CD4-positive, alpha-beta T cell treated with Interleukin-6 at 100 ng/mL for 8 hours (primary cell): Measurements from ENCODE around the gene RHEX.

ENCODE experiments used
- DNase-seq: peaks from one replicate; pipeline ENCODE4 v3.0.0-alpha.2; 2020; ENCODE audit warnings: mixed read lengths, low spot score

Gene RHEX

GRCh38 chr1:206094024-206094423, 41.1 kb downstream of the RHEX start:
- DNase-seq, result no peak

DNA sequence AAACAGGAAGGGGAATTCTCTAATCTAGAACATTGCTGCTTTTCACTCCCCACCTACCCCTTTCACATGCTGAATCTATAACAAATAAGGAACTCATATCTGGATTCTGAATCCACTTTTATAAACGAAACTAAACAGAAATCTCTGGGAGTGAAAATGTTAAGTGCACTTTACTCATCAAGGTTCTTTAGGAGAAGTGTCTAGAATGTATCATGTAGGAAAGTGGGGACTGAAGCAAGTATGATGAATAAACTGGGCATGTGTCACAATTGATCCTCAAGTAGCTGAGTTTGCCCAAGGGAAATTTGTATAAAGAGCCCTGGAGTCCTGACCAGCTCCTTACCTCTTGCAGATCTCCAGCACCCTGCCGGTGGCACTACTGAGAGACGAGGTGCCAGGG, 44.4 kb downstream of the RHEX start:
- no peak for DNase-seq

- DNase-seq, result no peak
Measured at GRCh38 chr1:206098242-206098919, 45.4 kb downstream of the RHEX start.

DNA sequence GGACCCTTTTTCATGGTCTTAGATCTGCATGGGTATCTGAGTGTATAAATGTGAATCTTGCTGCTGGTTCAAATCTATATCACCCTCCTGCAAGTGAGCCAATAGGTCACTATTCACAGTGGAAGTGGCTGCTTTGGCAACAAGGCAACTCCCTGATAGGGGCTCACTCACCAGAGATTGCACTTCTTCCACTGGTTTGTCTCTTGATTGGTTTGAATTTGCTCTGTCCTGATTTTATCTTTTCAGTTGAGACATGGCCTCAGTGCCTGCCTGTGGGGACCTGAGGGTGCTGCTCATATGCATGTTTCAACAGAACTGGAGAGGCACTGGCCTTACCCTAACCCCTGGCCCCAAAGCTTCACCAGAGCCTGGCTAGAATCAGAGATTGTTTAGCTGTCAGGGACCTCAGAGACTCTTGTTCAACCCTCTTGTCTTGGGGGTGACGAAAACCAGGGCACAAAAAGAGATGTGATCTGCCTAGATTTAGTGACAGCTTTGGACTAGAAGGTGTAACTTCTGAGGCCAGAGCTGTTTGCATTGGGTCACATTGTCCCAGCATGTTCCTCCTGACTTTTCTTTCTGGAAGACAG, 47.3 kb downstream of the RHEX start:
- DNase-seq, result no peak

DNA sequence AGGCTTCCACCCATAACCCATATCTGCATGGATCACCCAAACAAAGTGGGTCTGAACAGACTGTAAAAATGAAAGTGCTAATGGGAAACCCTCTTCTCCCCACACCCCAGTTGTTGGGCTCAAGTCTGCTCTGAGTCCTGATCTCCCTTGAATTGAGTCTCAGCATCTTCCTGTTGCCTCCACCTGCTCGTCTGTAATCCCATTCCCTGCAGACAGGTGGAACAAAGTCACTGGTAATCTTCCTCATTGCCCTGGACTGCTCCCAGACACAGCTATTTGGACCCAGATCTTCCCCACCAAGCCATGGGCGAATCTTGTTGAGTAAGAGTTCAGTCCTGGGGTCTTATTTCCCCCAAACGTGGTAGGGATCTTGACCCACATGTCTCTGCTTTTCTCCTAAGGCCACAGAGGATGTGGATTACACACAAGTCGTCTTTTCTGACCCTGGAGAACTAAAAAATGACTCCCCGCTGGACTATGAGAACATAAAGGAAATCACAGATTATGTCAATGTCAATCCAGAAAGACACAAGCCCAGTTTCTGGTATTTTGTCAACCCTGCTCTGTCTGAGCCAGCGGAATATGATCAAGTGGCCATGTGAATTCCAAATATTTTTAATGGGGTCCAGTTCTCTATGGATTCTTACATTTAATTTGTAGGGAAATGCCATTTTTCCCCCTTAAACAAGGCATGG, 48.5 kb downstream of the RHEX start:
- DNase-seq, result no peak

- DNase-seq, result no peak
Measured at GRCh38 chr1:206102292-206102936, 49.4 kb downstream of the RHEX start.

GRCh38 chr1:206103979-206104378, 51.0 kb downstream of the RHEX start:
- DNase-seq, result no peak

DNA sequence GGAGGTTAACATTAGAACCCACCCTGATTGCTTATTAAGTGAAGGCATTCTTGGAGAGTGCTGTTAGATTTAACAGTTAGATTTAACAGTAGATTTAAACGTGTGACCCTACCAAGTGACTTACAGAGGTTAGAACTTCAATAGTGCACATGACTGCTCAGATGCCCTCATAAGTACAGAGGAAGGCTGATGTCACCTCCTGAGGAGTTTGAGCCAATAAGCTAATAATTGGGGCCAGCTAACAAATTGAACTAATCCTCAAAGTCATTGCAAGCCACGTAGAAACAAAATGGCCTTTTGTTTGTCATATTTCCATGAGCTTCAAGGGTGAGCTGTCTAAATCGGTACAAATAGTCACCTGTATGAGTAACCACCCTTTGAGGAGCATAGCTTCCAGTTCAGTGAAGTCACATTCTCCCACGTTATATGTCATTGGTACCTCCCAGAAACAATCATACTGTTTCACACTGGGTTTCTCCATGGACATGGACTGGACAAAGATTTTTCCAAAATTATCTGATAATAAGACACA, 52.6 kb downstream of the RHEX start:
- no peak for DNase-seq

DNA sequence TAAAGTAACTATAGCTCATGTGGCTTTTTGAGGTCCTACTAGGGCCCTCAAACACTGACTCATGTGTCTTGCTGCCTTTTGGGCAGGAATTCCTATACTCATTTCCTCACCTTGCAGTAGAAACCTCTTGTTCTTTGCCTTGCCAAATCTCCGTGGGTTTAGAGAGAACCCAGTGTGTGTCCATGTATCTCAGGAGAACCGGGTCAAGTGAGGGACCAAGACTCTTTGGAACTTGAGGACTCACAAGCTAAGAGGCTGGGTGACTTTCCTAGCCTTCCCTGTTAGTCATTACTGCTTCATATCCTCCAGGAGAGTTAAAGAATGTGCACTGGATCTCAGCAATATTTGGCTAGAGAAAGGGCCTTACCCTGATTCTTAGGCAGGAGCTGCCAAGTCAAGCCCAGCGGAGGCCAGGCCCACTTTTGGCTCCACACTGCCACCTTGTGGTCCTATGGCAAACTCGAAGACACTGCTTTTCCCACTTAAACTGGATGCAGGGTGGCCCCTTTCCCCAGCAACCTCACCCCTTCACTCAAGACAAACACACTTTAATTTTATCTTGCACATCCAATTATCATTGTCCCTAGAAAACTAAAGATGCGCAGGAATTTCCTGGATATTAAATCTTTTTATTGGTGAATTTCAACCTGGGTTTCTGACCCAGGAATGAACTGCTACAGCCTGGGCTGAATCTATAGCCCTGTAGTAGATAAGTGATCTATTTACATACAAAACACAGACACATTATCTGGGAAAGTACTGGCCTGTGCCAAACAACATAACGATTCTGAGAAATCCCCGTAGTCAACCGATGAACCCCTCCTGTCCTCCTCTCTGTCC, 53.6 kb downstream of the RHEX start:
- DNase-seq, result peak; percentile 67

GRCh38 chr1:206107168-206107544, 54.2 kb downstream of the RHEX start:
- no peak for DNase-seq

DNA sequence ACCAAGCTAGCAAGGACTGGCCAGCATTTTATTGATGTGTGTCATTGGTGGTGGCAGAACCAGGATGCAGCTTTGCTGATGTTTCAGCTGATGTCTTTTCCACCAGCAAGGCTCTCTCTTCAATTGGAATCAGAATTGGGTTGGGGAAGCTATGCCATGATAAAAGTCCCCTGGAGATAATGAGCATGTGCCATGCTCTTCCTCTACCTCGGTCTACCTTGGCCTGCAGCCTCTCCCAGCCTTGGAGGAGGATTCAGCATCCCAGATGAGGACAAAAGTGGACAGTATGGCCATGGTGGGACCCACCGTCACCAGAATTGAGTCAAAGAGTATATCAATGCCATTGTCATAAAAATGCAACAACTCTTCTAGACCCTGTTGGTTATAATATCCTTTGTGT, 55.7 kb downstream of the RHEX start:
- no peak for DNase-seq

DNA sequence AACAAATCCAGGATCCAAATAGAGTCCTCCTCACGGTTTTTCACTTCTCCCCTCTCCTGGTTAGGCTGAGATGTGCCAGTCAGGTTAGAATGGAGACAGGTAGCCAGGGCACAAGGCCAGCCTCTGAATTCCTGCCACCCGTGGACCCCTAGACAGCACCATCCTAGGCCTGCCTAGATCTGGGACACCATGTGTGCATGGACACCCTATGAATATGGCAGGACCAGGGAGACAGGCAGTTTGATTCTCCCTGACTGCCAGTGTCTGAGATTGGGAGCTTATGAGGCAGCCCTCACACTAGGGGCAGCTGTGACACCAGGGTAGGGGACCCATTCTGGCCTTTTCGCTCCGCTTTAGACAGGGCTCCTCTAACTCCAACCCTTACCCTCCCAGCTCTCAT, 56.7 kb downstream of the RHEX start:
- DNase-seq, result no peak

DNA sequence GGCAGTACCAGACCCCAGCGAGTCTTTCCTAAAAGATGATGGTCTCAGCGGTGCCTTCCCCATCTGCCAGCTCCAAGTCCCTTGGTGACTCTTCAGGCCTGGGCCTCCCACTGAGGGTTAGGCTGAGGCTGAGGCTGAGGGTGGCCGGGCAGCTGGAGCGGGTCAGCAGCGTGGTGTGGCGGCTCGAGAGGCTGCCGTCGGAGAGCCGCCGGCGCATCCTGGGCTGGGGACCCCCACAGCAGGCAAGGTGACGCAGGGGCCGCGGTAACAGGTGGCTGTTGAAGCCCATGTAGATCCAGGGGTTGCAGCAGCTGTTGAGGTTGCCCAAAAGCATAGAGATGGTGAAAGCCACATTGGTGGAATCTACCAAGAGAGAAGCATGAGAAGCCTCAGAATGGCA, 57.2 kb downstream of the RHEX start:
- DNase-seq, result no peak

- DNase-seq, result no peak
Measured at GRCh38 chr1:206110820-206111219, 57.8 kb downstream of the RHEX start.

DNA sequence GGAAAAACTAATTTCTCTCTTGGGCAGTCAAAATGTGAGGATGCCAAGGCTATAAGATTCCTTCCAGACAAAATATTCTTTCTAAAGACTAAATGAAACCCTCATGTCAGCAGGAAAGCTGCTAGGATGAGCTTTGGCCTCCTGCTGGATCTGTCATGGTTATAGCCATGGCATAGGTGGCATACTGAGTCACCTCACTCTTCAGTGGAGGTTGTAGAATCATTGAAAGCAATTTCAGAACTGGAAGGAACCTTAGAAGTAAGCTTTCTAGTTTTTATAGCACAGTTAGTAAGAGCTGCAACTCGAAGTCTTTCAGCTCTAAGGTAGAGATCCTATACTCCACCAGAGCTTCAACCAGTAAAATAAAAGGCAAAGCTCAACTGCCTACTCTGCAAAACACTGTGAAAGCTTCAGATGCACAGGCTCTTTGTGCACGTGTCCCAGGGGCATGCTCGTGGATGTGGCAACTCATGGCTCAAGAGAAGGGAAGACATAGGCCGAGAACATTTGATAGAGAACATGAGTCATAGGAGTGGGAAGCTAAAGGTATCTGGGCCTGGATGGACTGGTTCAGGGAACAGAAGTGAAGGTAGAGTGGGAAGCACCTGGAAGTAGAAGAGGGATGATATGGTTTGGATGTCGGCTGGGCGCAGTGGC, 58.4 kb downstream of the RHEX start:
- DNase-seq, result no peak

DNA sequence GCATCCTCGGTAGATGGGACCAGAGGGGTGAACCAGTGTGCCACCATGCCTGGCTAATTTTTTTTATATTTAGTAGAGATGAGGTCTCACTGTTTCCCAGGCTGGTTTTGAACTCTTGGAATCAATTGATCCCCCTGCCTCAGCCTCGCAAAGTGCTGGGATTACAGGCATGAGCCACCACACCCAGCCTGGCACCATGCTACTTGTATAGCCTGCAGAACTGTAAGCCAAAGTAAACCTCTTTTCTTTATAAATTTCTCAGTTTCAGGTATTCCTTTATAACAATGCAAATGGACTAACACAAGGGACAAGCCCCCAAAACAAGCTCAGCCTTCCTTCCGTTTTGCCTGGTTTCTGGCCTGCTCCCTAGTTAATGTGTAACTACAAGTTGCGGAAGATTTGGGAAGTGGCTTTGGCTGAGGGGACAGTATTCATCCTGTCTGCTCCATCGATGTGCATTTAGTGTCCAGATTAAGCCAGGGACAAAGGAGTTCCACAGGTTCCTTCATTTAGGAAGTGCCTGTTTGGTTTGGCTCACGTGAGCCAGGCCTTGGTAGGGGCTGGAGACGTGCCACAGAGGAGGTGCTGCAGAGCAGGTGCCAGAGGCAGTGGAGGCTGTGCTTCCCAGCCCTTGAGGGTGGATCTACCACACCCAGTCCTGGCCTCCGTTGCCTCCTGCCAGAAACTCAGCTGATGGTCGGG, 59.8 kb downstream of the RHEX start:
- DNase-seq, result no peak

- no peak for DNase-seq
Measured at GRCh38 chr1:206114692-206115640, 62.0 kb downstream of the RHEX start.

DNA sequence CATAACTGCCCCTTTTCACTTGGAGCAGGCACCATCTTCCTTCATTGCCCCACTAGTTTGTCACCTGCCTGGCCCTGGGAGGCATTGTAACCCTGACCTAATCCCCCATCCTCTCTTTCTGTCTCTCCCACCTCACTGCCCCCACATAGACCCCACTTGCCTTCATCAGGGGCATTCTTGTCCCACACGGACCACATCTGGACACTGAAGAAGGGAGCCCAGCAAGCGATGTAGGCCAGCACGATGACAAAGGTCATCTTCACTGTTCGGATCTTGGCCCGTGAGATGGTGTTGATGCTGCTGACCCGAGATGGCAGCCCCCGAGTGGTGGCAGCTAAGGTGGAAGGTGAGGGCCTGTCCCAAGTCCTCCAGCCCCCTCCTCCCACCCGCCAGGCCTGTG, 62.8 kb downstream of the RHEX start:
- DNase-seq, result no peak

GRCh38 chr1:206116191-206116872, 63.4 kb downstream of the RHEX start:
- DNase-seq, result no peak
